Epithelial cell of proximal tubule (primary cell): ENCODE results near the gene P2RX1. TPM values are rescaled to one million over a fixed set of nuclear protein-coding genes. Genes with fewer than 3 reads are reported as not detected.
"Not testable (repeated sequence)": the region's sequence is repeated elsewhere in the genome, so short reads cannot be mapped to it uniquely, and the experiment has no call there.

ENCODE experiments used
- DNase-seq: peaks from one replicate; pipeline ENCODE4 v3.0.0-alpha.2; 2011; ENCODE audit warnings: low read depth
- H3K4me3 ChIP-seq: 2 replicates; pipeline ENCODE4 v1.5.1; 2011; ENCODE audit warnings: low read depth, mild to moderate bottlenecking, low read length
- total RNA-seq: library from RNA; depleted of rRNA; stranded (reverse); fragments of >200 nt; gene quantifications from 2 replicates; pipeline ENCODE4 v1.2.3, GENCODE V29; 2015
- TF ChIP-seq, protein P1 (sequence below): conservative IDR thresholded peaks from 2 replicates; pipeline ENCODE4 v1.5.1; 2012; ENCODE audit warnings: low read depth, mild to moderate bottlenecking, low read length

Gene P2RX1
- total RNA-seq, 1 donor from 2014 or later, result not detected

- DNase-seq, result no peak
- H3K4me3 ChIP-seq, result no peak overlapping the region
- TF ChIP-seq, protein P1, sequence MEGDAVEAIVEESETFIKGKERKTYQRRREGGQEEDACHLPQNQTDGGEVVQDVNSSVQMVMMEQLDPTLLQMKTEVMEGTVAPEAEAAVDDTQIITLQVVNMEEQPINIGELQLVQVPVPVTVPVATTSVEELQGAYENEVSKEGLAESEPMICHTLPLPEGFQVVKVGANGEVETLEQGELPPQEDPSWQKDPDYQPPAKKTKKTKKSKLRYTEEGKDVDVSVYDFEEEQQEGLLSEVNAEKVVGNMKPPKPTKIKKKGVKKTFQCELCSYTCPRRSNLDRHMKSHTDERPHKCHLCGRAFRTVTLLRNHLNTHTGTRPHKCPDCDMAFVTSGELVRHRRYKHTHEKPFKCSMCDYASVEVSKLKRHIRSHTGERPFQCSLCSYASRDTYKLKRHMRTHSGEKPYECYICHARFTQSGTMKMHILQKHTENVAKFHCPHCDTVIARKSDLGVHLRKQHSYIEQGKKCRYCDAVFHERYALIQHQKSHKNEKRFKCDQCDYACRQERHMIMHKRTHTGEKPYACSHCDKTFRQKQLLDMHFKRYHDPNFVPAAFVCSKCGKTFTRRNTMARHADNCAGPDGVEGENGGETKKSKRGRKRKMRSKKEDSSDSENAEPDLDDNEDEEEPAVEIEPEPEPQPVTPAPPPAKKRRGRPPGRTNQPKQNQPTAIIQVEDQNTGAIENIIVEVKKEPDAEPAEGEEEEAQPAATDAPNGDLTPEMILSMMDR, result no peak
Observed at GRCh38 chr17:3953542-3953941, 37.3 kb upstream of the P2RX1 start.

GRCh38 chr17:3952186-3952585 lies 35.9 kb upstream of the P2RX1 start:
- DNase-seq, result no peak
- TF ChIP-seq, protein P1, result no peak
- H3K4me3 ChIP-seq, result no peak overlapping the region

DNA sequence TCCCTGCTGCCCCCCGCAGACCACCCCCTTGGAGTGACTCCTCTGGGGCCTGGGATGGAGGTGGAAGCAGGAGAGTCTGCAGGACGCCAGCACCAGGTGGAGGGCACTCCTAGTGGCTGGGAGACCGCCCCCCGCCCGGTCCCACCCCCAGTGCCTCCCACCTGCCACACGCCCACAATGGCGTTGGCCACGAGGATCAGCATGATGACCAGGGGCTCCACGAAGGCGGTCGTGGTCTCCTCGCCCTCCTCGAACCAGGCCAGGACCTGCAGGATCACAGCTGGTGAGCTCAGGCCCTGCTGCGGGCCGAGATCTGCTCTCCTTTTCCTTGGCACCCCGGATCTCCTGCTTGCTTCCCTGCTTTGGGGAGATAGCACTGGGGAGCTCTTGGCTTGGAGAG lies 35.2 kb upstream of the P2RX1 start:
- no peak overlapping the region for H3K4me3 ChIP-seq
- TF ChIP-seq, protein P1, result no peak
- no peak for DNase-seq

GRCh38 chr17:3951003-3951402 lies 34.7 kb upstream of the P2RX1 start:
- no peak for DNase-seq
- no peak overlapping the region for H3K4me3 ChIP-seq
- TF ChIP-seq, protein P1, result no peak

GRCh38 chr17:3950584-3950983 lies 34.3 kb upstream of the P2RX1 start:
- no peak for DNase-seq
- TF ChIP-seq, protein P1, result no peak
- H3K4me3 ChIP-seq, result no peak overlapping the region

DNA sequence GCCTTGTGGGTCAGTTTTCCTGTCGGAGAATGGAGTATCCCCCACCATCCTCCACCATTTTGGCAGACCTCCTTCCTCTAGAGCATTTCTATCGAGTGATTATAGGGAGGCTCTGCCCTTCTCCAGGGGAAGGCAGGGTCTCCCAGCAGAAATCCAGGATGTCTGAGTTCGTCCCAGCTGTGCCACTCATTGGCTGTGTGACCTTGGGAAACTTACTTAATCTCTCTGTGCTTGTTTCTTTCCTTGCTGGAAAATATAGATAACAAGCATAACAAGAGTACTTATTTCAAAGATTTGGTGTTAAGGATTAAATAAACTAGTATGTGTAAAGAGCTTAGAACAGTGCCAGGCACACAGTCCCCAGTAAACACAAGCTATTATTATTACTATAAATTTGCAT lies 33.2 kb upstream of the P2RX1 start:
- no peak for DNase-seq
- no peak overlapping the region for H3K4me3 ChIP-seq
- TF ChIP-seq, protein P1, result no peak

GRCh38 chr17:3948551-3948950 lies 32.3 kb upstream of the P2RX1 start:
- H3K4me3 ChIP-seq, DNase-seq: not testable (repeated sequence)
